ACHN (cell line): ENCODE measurements around the gene PPFIBP2.

Source experiments
- DNase-seq: peaks from one replicate; pipeline ENCODE4 v3.0.0-alpha.2; 2015
- in situ Hi-C: cut with HindIII; loops from 2 replicates; pipeline ENCODE4 v1.10.0; 2017; ENCODE audit warnings: low sequenced_read_pairs, low pct_ligation_motif_present, low pct_unique_long_range_greater_than_20kb

PPFIBP2 gene

GRCh38 chr11:7513234-7514098 is at the start of gene PPFIBP2:
Gene PPFIBP2 (plus strand): TSS chr11:7513999. CDS start chr11:7549476, 35,477 bp downstream.
- DNase-seq, result peak; percentile 63
- in situ Hi-C loops, result no loop called here

DNA sequence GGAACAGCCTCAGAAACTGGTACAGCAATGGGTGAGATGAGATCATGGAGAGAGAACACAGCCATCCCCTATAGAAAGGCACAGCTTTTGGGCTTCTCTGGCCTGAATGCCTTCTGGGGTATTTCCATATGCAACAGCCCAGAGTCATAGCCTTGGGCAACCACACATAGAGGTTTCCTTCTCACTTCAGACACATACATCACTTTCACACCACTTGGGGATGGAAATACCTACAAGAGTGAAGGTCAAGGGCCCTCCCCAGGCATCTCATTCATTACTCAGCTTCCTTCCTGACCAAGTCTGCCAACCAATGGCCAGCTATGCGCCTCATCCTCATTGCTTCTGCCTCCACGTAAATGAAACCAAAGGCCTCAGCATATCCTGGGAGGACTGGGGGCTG is 46.1 kb upstream of the PPFIBP2 start:
- in situ Hi-C loops, result no loop called here
- no peak for DNase-seq

GRCh38 chr11:7469351-7469865 is 44.4 kb upstream of the PPFIBP2 start:
- no peak for DNase-seq
- in situ Hi-C loops, result no loop called here

DNA sequence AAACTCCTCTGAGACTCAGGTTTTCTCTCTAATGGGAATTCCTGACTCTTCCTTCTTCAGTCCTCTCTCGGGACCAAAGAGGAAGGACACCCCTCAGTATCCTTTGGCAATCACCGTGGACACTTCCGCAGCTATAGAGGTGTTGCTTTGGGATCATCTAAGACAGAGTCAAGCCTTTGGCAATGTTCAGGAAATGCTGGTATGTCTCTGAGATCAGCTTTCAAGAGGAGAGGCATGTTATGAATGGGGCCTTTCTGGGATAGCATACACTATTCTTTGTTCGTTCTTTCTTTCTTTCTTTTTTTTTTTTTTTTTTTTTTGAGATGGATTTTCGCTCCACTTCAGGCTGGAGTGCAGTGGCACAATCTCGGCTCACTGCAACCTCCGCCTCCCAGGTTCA is 42.7 kb upstream of the PPFIBP2 start:
- in situ Hi-C loops, result no loop called here
- DNase-seq, result no peak

- DNase-seq, result no peak
- in situ Hi-C loops, result no loop called here
Observed at GRCh38 chr11:7473717-7474116, 40.1 kb upstream of the PPFIBP2 start.

GRCh38 chr11:7480113-7480512 is 33.7 kb upstream of the PPFIBP2 start:
- no peak for DNase-seq
- in situ Hi-C loops, result no loop called here

- in situ Hi-C loops, result no loop called here
- no peak for DNase-seq
Observed at GRCh38 chr11:7484131-7484530, 29.7 kb upstream of the PPFIBP2 start.

DNA sequence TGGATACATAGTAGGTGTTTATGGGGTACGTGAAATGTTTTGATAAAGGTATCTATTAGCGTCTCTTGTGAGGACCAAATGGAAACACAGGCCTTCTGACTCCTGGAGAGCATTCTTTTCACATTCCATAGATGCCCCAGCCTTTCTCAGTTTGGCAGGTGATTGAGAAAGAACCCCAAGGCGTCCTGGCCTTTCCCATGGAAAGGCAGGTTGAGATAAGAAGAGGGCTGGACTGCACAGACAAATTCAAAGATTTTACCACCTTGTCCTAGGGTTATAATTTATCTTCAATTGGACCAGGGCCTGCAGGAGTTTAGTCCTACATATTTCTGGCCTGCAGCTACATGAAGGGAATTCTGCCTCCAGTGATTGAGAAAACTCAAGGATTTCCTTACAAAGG is 29.2 kb upstream of the PPFIBP2 start:
- no peak for DNase-seq
- in situ Hi-C loops, result no loop called here

- no peak for DNase-seq
- in situ Hi-C loops, result no loop called here
Observed at GRCh38 chr11:7485186-7486097, 28.4 kb upstream of the PPFIBP2 start, which contains the start of gene OLFML1. Gene OLFML1 (plus strand): TSS chr11:7485506. CDS start chr11:7485876, 370 bp downstream.

DNA sequence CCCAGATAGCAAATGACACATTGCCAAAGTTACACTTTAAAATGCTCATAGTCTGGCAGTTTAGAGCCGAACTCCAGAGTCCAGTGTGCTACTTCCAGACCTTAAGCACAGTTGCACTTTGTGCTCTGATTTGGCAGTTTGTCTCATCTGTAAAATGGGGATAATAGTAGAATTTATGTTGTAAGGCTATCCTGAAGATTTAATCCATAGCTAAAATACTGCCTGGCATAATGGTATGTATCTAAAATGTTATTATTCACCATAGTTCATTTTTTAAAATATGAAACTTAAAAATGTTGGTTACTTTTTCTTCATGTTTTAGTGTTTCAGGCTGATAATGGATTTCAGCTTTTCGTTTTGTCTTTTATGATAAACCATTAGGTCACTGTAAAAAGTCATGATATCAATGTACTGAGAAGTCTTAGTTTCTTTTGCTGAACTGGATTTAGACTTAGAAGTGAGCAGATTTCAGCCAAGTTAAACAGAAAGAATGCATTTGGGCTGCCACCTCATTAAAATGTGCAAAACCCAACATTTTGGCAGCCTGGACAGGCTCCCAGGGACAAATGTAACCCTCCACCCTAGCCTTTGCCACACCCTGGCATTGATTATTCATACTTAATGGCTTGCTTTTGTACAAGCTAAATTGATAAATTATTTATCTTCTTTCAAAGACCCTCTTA is 27.6 kb upstream of the PPFIBP2 start:
- DNase-seq, result no peak
- in situ Hi-C loops, result no loop called here

DNA sequence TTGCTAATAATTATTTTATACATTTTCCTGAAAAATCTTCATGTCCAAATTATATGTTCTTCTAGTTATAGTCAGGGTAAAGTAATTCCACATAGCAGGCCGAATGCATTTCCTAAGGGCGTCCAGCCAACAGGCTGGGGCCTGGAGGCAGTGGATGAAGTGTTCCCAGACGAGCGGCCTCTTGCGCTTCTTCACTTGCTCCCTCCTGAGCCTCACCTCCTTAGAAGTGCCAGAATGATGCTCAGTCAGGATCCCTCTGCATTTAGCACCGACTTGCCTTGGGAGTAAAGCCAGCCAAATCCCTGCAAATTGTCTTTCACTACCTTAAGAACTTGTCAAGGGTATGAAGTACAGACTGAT is 27.0 kb upstream of the PPFIBP2 start:
- DNase-seq, result no peak
- in situ Hi-C loops, result no loop called here

DNA sequence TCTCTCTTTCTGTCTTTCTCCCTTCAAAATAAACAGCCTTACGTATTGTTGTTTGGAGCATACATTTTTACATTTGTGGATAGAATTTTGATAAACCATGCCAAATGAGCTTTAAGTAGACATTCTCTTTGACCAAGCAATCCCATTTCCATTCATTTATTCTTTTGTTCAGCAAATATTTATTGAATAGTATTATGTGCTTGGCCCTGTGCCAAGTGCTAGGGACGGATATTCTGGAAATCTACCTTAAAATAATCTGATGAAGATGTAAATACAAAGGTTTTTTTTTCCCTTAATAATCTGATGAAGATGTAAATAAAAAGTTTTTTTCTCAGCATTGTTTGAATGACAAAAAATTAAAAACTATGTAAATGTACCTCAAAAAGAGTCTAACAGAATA is 26.4 kb upstream of the PPFIBP2 start:
- DNase-seq, result no peak
- in situ Hi-C loops, result no loop called here

DNA sequence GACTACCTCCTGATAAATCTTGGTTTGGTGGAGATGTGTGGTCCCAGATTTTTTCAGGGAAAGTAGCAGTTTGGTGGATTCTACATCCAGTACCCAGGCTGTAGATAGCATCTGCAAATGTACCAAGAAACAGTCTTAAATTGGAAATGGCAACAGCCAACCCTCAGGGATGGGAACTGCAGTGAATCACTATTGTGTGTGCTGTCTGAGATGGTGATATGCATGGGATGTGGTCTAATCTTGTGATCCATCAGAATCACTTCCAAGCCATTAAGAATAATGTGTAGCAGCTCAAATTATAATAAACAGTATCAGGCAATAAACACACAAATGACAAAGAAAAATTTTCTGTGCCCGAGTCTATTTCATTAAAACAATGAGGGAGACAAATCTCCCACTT is 25.1 kb upstream of the PPFIBP2 start:
- DNase-seq, result no peak
- in situ Hi-C loops, result no loop called here

DNA sequence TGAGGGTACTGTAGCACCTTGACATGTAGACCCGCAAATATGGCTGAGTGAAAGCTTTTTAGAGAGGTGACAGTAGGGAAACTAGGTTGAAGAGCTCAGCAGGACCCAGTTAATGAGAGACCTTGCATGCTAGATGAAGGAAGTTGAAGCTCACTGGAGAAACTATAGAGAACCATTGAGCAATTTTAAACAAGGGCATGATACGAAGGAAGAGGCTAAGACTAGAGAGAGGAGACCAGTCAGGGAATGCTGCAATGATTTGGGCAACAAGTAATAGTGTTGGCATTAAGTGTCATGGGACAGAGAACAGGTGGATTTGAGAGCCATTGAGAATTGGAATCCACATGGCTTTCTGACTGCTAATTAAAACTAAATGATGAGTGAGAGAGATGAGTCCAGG is 24.4 kb upstream of the PPFIBP2 start:
- in situ Hi-C loops, result no loop called here
- no peak for DNase-seq

- DNase-seq, result no peak
- in situ Hi-C loops, result no loop called here
Observed at GRCh38 chr11:7490054-7490453, 23.7 kb upstream of the PPFIBP2 start.

DNA sequence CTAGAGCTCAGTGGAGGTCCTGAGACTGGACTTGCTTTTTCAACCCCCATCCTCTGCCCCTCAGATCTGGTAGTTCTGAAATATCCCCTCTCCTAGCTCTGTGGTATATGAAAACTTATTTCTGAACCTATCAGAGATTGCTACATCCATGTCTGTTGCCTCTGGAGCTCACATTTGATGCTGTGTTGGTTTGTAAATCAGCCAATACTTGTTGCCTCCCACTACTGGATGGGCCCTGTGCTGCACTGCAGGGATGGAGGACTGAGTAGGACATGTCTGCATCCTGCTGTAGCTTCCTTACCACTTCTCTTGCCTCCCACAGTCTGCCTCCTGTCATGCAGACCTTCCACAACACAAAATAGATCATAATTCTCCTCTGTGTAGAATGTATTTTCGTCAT is 23.3 kb upstream of the PPFIBP2 start:
- in situ Hi-C loops, result no loop called here
- no peak for DNase-seq

GRCh38 chr11:7492253-7492652 is 21.5 kb upstream of the PPFIBP2 start:
- in situ Hi-C loops, result no loop called here
- DNase-seq, result no peak

DNA sequence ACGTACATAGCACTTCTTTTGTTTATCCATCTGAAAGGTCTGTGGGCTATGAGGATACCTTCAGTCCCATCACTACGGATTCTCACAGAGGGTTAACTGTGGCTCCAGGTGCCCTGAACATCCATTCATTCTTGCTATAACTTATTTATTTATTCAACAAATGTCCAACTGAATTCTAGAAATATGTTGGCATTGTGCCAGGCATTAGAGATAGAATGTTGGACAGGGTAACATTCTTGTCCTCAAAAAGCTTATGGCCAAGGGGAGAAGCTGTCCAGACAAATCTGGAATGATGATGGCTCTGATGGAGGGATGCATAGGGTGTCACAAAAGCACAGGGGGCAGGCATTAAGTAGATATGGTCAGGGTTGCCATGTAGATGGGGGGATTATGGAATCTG is 20.1 kb upstream of the PPFIBP2 start:
- in situ Hi-C loops, result no loop called here
- DNase-seq, result no peak
